Esophagus muscularis mucosa (tissue), 4 donors: ENCODE data around the gene CDH22. TPM values are rescaled to one million over a fixed set of nuclear protein-coding genes. Genes with fewer than 3 reads are reported as not detected.
A peak's percentile ranks its signal among the peaks of the same experiment; 100 is the strongest.

Source experiments
- DNase-seq: peaks from one replicate; pipeline ENCODE4 v3.0.0-alpha.2; 2017; ENCODE audit errors: extremely low spot score
- H3K27ac ChIP-seq, 4 donors: fragments of 200-600 bp; sonication (generic); replicated peaks in 1 of 4; 1 replicate in 3 of 4; 2 replicates in 1 of 4; pipeline ENCODE4 v1.5.1; 2016 to 2019; ENCODE audit warnings: mild to moderate bottlenecking in 1 of 4
- H3K27me3 ChIP-seq, 4 donors: fragments of 200-600 bp; sonication (generic); one replicate each; pipeline versions ENCODE4 v1.5.1 to v1.6.0; 2016 to 2019
- H3K36me3 ChIP-seq, 4 donors: fragments of 200-600 bp; sonication (generic); one replicate each; pipeline ENCODE4 v1.5.1; 2016 to 2019
- H3K4me1 ChIP-seq, 4 donors: fragments of 200-600 bp; sonication (generic); one replicate each; pipeline ENCODE4 v1.5.1; 2016 to 2019
- H3K4me3 ChIP-seq, 4 donors: fragments of 200-600 bp; sonication (generic); 1 replicate in 2 of 4; 2 replicates in 2 of 4; pipeline ENCODE4 v1.5.1; 2016 to 2019; ENCODE audit warnings: mild to moderate bottlenecking in 4 of 4, moderate library complexity in 1 of 4
- H3K9me3 ChIP-seq, 4 donors: fragments of 200-600 bp; sonication (generic); 1 replicate in 3 of 4; 2 replicates in 1 of 4; pipeline ENCODE4 v1.5.1; 2016 to 2019
- CTCF ChIP-seq, 3 experiments: fragments of 200-600 bp in 2 of 3; fragments of 450-650 bp in 1 of 3; sonication (generic) in 2 of 3; IDR thresholded peaks; one replicate each; pipeline ENCODE4 v1.5.1; 2017 to 2019; ENCODE audit warnings: antibody characterized with exemption in 3 of 3, mild to moderate bottlenecking in 2 of 3, moderate library complexity in 1 of 3
- EP300 ChIP-seq: sonication (generic); formaldehyde crosslinking; IDR thresholded peaks from one replicate; pipeline ENCODE4 v1.6.1; 2017; ENCODE audit warnings: antibody characterized with exemption
- POLR2A ChIP-seq: fragments of 450-650 bp; IDR thresholded peaks from one replicate; pipeline ENCODE4 v1.6.1; 2017; ENCODE audit warnings: antibody characterized with exemption, moderate library complexity, mild to moderate bottlenecking, low read depth
- POLR2AphosphoS5 ChIP-seq, 2 donors: sonication (generic); formaldehyde crosslinking; IDR thresholded peaks; one replicate each; pipeline ENCODE4 v1.6.1; 2017; ENCODE audit warnings: antibody characterized with exemption in 2 of 2
- WGBS: methylation state at CpG from one replicate; pipeline ENCODE4 v1.1.5; 2018; 5-methylcytosine and 5-hydroxymethylcytosine counted together
- intact Hi-C: fragments of 100-400 bp; cut with DNase I; formaldehyde crosslinking; loops from one replicate; pipeline ENCODE4 v1.15.1; 2023
- total RNA-seq, 4 donors: library from RNA; depleted of rRNA; stranded (reverse); fragments of >200 nt; gene quantifications; one replicate each; pipeline versions ENCODE4 v1.1.0 to v1.2.1, GENCODE V29; 2016

Gene CDH22
- total RNA-seq, 4 donors from 2014 or later = 0.17 to 0.69 (median 0.42) TPM; not detected in 1

- Histone ChIP-seq H3K36me3 (peaks cover 0 to 42% (median 13%) of the 10 kb centered on the region in 4 donors), H3K4me1 (peaks cover 9 to 24% (median 18%) of the 10 kb centered on the region in 4 donors), H3K9me3 (no peaks in the 10 kb centered on the region), H3K27ac (no peak overlapping the region), H3K27me3 (peaks cover 0 to 50% (median 0%) of the 10 kb centered on the region in 4 donors), H3K4me3 (no peak overlapping the region)
- DNase-seq = no peak
- TF ChIP-seq POLR2A (no peak), CTCF (IDR thresholded peaks at IDR 0.05) (peak in 2 of 3 experiments; percentile 38 to 57)
- intact Hi-C loops = no loop called here
- WGBS = 26% methylated on average over 12 of the region's 16 CpGs
Observed at GRCh38 chr20:46128310-46129151, 179.8 kb downstream of the CDH22 start.

GRCh38 chr20:46127396-46128010, 180.8 kb downstream of the CDH22 start:
- Histone ChIP-seq H3K4me3 (no peak overlapping the region), H3K9me3 (no peaks in the 10 kb centered on the region), H3K36me3 (peaks cover 3 to 52% (median 23%) of the 10 kb centered on the region in 4 donors), H3K27me3 (peaks cover 0 to 41% (median 0%) of the 10 kb centered on the region in 4 donors), H3K4me1 (peaks cover 6 to 23% (median 12%) of the 10 kb centered on the region in 4 donors), H3K27ac (no peak overlapping the region)
- TF ChIP-seq POLR2AphosphoS5 (IDR thresholded peaks at IDR 0.05) (no peak), CTCF (IDR thresholded peaks at IDR 0.05) (no peak), POLR2A (no peak), EP300 (no peak)
- WGBS = 90% methylated on average over 11 of the region's 11 CpGs
- intact Hi-C loops = no loop called here
- no peak for DNase-seq

- Histone ChIP-seq H3K27me3 (peaks cover 0 to 32% (median 0%) of the 10 kb centered on the region in 4 donors), H3K4me1 (peaks cover 8 to 26% (median 15%) of the 10 kb centered on the region in 4 donors), H3K4me3 (no peak overlapping the region), H3K9me3 (no peaks in the 10 kb centered on the region), H3K27ac (no peak overlapping the region), H3K36me3 (peaks cover 3 to 60% (median 26%) of the 10 kb centered on the region in 4 donors)
- intact Hi-C loops = no loop called here
- TF ChIP-seq POLR2A (no peak), POLR2AphosphoS5 (IDR thresholded peaks at IDR 0.05) (no peak), EP300 (no peak), CTCF (IDR thresholded peaks at IDR 0.05) (no peak)
- DNase-seq = no peak
- 71% methylated on average over 5 of the region's 5 CpGs for WGBS
Observed at GRCh38 chr20:46126440-46127056, 181.8 kb downstream of the CDH22 start.

Other genes with a start within 250 kb of the CDH22 start
- gene NCOA5, start 218.5 kb downstream of the CDH22 start, total RNA-seq = 10 to 100 TPM; 17.4 to 36.8 (median 29.9) TPM
- 10 to 100 TPM in 3 of 4 donors, 1 to 10 TPM in 1; 10.0 to 21.6 (median 16.9) TPM for gene CD40, start 190.2 kb downstream of the CDH22 start, total RNA-seq
- gene ELMO2, start 98.1 kb upstream of the CDH22 start, total RNA-seq = 10 to 100 TPM; 35.3 to 61.4 (median 51.8) TPM
- 1 to 10 TPM in 1 of 4 donors, under 1 TPM in 3; 0.50 to 2.5 (median 0.95) TPM for gene ZNF334, start 205.1 kb upstream of the CDH22 start, total RNA-seq
- not detected for gene OCSTAMP, start 242.2 kb upstream of the CDH22 start, total RNA-seq